Neural cell (in vitro differentiated cells): ENCODE data around the gene OR13C2. TPM values are rescaled to one million over a fixed set of nuclear protein-coding genes. Genes with fewer than 3 reads are reported as not detected.

Source experiments
- H2AFZ ChIP-seq: fragments of 200-600, 300-800 bp; sonication (generic), shearing (Covaris generic); 2 replicates; pipeline ENCODE4 v1.6.0; 2014; ENCODE audit warnings: low read depth, mild to moderate bottlenecking, antibody characterized with exemption, low read length, moderate library complexity
- H3F3A ChIP-seq: fragments of 200-600 bp; shearing (Covaris generic); 2 replicates; pipeline ENCODE4 v1.6.1; 2016; ENCODE audit warnings: mild to moderate bottlenecking, moderate library complexity, mixed read lengths, antibody characterized with exemption, low read length; ENCODE audit not compliant: insufficient read depth, poor library complexity, severe bottlenecking
- H3K27ac ChIP-seq: fragments of 200-600, 300-800 bp; sonication (generic), shearing (Covaris generic); 2 replicates; pipeline ENCODE4 v1.5.1; 2014; ENCODE audit warnings: mild to moderate bottlenecking, low read length, moderate library complexity
- H3K27me3 ChIP-seq: fragments of 300-800, 200-600 bp; sonication (generic), shearing (Covaris generic); 2 replicates; pipeline ENCODE4 v1.6.0; 2014; ENCODE audit warnings: mild to moderate bottlenecking, low read depth, low read length, moderate library complexity; ENCODE audit not compliant: insufficient read depth
- H3K36me3 ChIP-seq: fragments of 300-800, 200-600 bp; sonication (generic), shearing (Covaris generic); 2 replicates; pipeline ENCODE4 v1.5.1; 2014; ENCODE audit warnings: mild to moderate bottlenecking, antibody characterized with exemption, low read length, moderate library complexity; ENCODE audit not compliant: insufficient read depth
- H3K4me2 ChIP-seq: fragments of 300-800, 200-600 bp; sonication (generic), shearing (Covaris generic); 2 replicates; pipeline ENCODE4 v1.6.0; 2014; ENCODE audit warnings: mild to moderate bottlenecking, low read length
- H3K4me3 ChIP-seq: fragments of 300-800, 200-600 bp; sonication (generic), shearing (Covaris generic); 2 replicates; pipeline ENCODE4 v1.5.1; 2014; ENCODE audit warnings: mild to moderate bottlenecking, low read length, moderate library complexity
- H3K79me2 ChIP-seq: fragments of 200-600 bp; shearing (Covaris generic); replicated peaks from 2 replicates; pipeline ENCODE4 v1.6.0; 2014; ENCODE audit warnings: mild to moderate bottlenecking, low read length, moderate library complexity; ENCODE audit not compliant: insufficient read depth
- H3K9ac ChIP-seq: fragments of 300-800, 200-600 bp; sonication (generic), shearing (Covaris generic); 2 replicates; pipeline ENCODE4 v1.6.1; 2016; ENCODE audit warnings: mild to moderate bottlenecking, low read length, mixed read lengths
- H3K9me2 ChIP-seq: fragments of 200-600 bp; shearing (Covaris generic); 2 replicates; pipeline ENCODE4 v1.6.1; 2016; ENCODE audit warnings: mild to moderate bottlenecking, low read length, mixed read lengths; ENCODE audit not compliant: insufficient read depth
- H3K9me3 ChIP-seq: fragments of 200-600, 300-800 bp; sonication (generic), shearing (Covaris generic); 2 replicates; pipeline ENCODE4 v1.6.1; 2016; ENCODE audit warnings: mild to moderate bottlenecking, mixed run types, low read length, moderate library complexity, mixed read lengths
- H4K20me1 ChIP-seq: fragments of 200-600 bp; shearing (Covaris generic); 2 replicates; pipeline ENCODE4 v1.6.1; 2016; ENCODE audit warnings: mild to moderate bottlenecking, mixed run types; ENCODE audit not compliant: insufficient read depth
- EP300 ChIP-seq: fragments of 450-650 bp; conservative IDR thresholded peaks from 2 replicates; pipeline ENCODE4 v1.6.1; 2014; ENCODE audit warnings: antibody characterized with exemption, mild to moderate bottlenecking, moderate library complexity; ENCODE audit not compliant: poor library complexity, severe bottlenecking
- EZH2 ChIP-seq: fragments of 200-600, 300-800 bp; shearing (Covaris generic), sonication (generic); IDR thresholded peaks from 2 replicates; pipeline ENCODE4 v1.6.1; 2014; ENCODE audit warnings: antibody characterized with exemption, low read length, borderline replicate concordance, mild to moderate bottlenecking; ENCODE audit not compliant: insufficient read depth, poor library complexity, severe bottlenecking
- MXI1 ChIP-seq: fragments of 450-650 bp; conservative IDR thresholded peaks from 2 replicates; pipeline ENCODE4 v1.6.1; 2014; ENCODE audit warnings: antibody characterized with exemption, mild to moderate bottlenecking; ENCODE audit not compliant: poor library complexity, severe bottlenecking
- POLR2AphosphoS5 ChIP-seq: IDR thresholded peaks from 2 replicates; pipeline ENCODE4 v1.6.1; 2012
- RAD21 ChIP-seq: fragments of 450-650 bp; conservative IDR thresholded peaks from 2 replicates; pipeline ENCODE4 v1.6.1; 2014; ENCODE audit warnings: antibody characterized with exemption, mild to moderate bottlenecking, moderate library complexity
- SMC3 ChIP-seq: fragments of 450-650 bp; conservative IDR thresholded peaks from 2 replicates; pipeline ENCODE4 v1.6.1; 2014; ENCODE audit warnings: antibody characterized with exemption, mild to moderate bottlenecking, moderate library complexity; ENCODE audit not compliant: poor library complexity
- TAF1 ChIP-seq: IDR thresholded peaks from 2 replicates; pipeline ENCODE4 v1.6.1; 2012; ENCODE audit warnings: low read depth
- polyA plus RNA-seq: library from polyadenylated mRNA; depleted of rRNA; stranded (reverse); fragments of >200 nt; gene quantifications from 2 replicates; pipeline ENCODE4 v1.2.3, GENCODE V29; 2014
- TF ChIP-seq, protein P1 (sequence below): IDR thresholded peaks from 2 replicates; pipeline ENCODE4 v1.6.1; 2012; ENCODE audit warnings: borderline replicate concordance
- TF ChIP-seq, protein P2 (sequence below): fragments of 450-650 bp; IDR thresholded peaks from 2 replicates; pipeline ENCODE4 v1.5.1; 2014; ENCODE audit warnings: antibody characterized with exemption, mild to moderate bottlenecking, moderate library complexity; ENCODE audit not compliant: poor library complexity, severe bottlenecking

The OR13C2 gene
- polyA plus RNA-seq, 1 donor from 2014 or later, result not detected

DNA sequence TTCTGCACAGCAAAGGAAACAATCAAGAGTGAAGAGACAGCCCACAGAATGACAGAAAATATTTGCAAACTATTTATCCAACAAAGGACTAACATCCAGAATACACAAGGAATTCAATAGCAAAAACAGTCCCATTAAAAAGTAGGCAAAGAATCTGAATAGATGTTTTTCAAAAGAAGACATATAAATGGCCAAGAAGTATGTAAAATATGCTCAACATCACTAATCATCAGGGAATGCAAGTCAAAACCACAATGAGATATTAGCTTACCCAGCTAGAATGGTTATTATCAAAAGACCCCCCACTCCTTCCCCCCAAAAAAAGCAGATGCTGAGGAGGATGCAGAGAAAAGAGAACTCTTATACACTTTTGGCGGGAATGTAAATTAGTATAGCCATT, 49.9 kb downstream of the OR13C2 start:
- Histone ChIP-seq H3K4me2 (no peak overlapping the region), H3K9me2 (no peaks in the 10 kb centered on the region), H3K79me2 (no peaks in the 10 kb centered on the region), H3K27ac (no peak overlapping the region), H3K36me3 (no peaks in the 10 kb centered on the region), H3K4me3 (no peak overlapping the region), H4K20me1 (no peaks in the 10 kb centered on the region), H2AFZ (no peak overlapping the region), H3K9me3 (no peaks in the 10 kb centered on the region), H3K27me3 (no peaks in the 10 kb centered on the region), H3F3A (no peaks in the 10 kb centered on the region), H3K9ac (no peak overlapping the region)
- TF ChIP-seq POLR2AphosphoS5, result no peak
- no peak for TF ChIP-seq MXI1
- TF ChIP-seq EZH2, result no peak
- TF ChIP-seq, protein P1, sequence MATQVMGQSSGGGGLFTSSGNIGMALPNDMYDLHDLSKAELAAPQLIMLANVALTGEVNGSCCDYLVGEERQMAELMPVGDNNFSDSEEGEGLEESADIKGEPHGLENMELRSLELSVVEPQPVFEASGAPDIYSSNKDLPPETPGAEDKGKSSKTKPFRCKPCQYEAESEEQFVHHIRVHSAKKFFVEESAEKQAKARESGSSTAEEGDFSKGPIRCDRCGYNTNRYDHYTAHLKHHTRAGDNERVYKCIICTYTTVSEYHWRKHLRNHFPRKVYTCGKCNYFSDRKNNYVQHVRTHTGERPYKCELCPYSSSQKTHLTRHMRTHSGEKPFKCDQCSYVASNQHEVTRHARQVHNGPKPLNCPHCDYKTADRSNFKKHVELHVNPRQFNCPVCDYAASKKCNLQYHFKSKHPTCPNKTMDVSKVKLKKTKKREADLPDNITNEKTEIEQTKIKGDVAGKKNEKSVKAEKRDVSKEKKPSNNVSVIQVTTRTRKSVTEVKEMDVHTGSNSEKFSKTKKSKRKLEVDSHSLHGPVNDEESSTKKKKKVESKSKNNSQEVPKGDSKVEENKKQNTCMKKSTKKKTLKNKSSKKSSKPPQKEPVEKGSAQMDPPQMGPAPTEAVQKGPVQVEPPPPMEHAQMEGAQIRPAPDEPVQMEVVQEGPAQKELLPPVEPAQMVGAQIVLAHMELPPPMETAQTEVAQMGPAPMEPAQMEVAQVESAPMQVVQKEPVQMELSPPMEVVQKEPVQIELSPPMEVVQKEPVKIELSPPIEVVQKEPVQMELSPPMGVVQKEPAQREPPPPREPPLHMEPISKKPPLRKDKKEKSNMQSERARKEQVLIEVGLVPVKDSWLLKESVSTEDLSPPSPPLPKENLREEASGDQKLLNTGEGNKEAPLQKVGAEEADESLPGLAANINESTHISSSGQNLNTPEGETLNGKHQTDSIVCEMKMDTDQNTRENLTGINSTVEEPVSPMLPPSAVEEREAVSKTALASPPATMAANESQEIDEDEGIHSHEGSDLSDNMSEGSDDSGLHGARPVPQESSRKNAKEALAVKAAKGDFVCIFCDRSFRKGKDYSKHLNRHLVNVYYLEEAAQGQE, result no peak
- no peak for TF ChIP-seq EP300
- no peak for TF ChIP-seq TAF1
- TF ChIP-seq RAD21, result no peak
- TF ChIP-seq, protein P2, sequence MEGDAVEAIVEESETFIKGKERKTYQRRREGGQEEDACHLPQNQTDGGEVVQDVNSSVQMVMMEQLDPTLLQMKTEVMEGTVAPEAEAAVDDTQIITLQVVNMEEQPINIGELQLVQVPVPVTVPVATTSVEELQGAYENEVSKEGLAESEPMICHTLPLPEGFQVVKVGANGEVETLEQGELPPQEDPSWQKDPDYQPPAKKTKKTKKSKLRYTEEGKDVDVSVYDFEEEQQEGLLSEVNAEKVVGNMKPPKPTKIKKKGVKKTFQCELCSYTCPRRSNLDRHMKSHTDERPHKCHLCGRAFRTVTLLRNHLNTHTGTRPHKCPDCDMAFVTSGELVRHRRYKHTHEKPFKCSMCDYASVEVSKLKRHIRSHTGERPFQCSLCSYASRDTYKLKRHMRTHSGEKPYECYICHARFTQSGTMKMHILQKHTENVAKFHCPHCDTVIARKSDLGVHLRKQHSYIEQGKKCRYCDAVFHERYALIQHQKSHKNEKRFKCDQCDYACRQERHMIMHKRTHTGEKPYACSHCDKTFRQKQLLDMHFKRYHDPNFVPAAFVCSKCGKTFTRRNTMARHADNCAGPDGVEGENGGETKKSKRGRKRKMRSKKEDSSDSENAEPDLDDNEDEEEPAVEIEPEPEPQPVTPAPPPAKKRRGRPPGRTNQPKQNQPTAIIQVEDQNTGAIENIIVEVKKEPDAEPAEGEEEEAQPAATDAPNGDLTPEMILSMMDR, result no peak
- no peak for TF ChIP-seq SMC3

Other genes starting within 250 kb of the OR13C2 start
- gene OR13F1, start 101.4 kb downstream of the OR13C2 start, polyA plus RNA-seq, result not detected in 2 replicates
- gene OR13C4, start 78.4 kb downstream of the OR13C2 start, polyA plus RNA-seq, result not detected in 2 replicates
- not detected in 2 replicates for gene OR13C3, start 68.8 kb downstream of the OR13C2 start, polyA plus RNA-seq
- not detected in 2 replicates for gene OR13C8, start 36.5 kb downstream of the OR13C2 start, polyA plus RNA-seq
- gene OR13C5, start 6.2 kb downstream of the OR13C2 start, polyA plus RNA-seq, result not detected in 2 replicates
- gene OR13C9, start 12.6 kb upstream of the OR13C2 start, polyA plus RNA-seq, result not detected in 2 replicates
- gene OR13D1, start 88.9 kb upstream of the OR13C2 start, polyA plus RNA-seq, result not detected in 2 replicates
- 51.9 and 52.3 TPM in 2 replicates for gene NIPSNAP3A, start 142.1 kb upstream of the OR13C2 start, polyA plus RNA-seq
- gene NIPSNAP3B, start 158.5 kb upstream of the OR13C2 start, polyA plus RNA-seq, result 0.35 and 2.2 TPM in 2 replicates